HepG2 (cell line): ENCODE results near the gene TXNRD2. TPM values are rescaled to one million over a fixed set of nuclear protein-coding genes. Genes with fewer than 3 reads are reported as not detected.

ENCODE experiments used
- AKAP8 ChIP-seq: sonication (generic); formaldehyde crosslinking; IDR thresholded peaks from 2 replicates; pipeline ENCODE4 v1.5.1; 2020; ENCODE audit warnings: mild to moderate bottlenecking, missing genetic modification reagents
- ATF7-NPFF ChIP-seq: sonication (generic); formaldehyde crosslinking; IDR thresholded peaks from 2 replicates; pipeline ENCODE4 v1.8.1; 2023; ENCODE audit warnings: mild to moderate bottlenecking, low read depth, missing genetic modification reagents, moderate library complexity
- CHD2 ChIP-seq: IDR thresholded peaks from 2 replicates; pipeline ENCODE4 v1.6.1; 2011; ENCODE audit warnings: low read depth, low read length, improper control_type of control experiment
- DPF2 ChIP-seq: sonication (generic); formaldehyde crosslinking; IDR thresholded peaks from 2 replicates; pipeline ENCODE4 v1.4.0; 2020; ENCODE audit warnings: mild to moderate bottlenecking, low read depth, missing genetic modification reagents, borderline replicate concordance
- EP300 ChIP-seq, 3 experiments: sonication (generic) in 1 of 3; formaldehyde crosslinking in 1 of 3; IDR thresholded peaks; 2 replicates each; pipeline versions ENCODE4 v1.5.1 to v1.6.1; 2011 to 2020; ENCODE audit warnings: low read depth in 2 of 3, low read length in 2 of 3, borderline replicate concordance in 1 of 3, improper control_type of control experiment in 1 of 3, mild to moderate bottlenecking in 1 of 3, missing genetic modification reagents in 1 of 3, moderate library complexity in 1 of 3
- FOXA3 ChIP-seq: IDR thresholded peaks from 2 replicates; pipeline ENCODE4 v1.6.1; 2016; ENCODE audit warnings: missing genetic modification reagents, missing compliant biosample characterization
- GATAD1 ChIP-seq: IDR thresholded peaks from 2 replicates; pipeline ENCODE4 v1.6.1; 2016; ENCODE audit warnings: missing genetic modification reagents, missing compliant biosample characterization
- IRF9 ChIP-seq: sonication (generic); formaldehyde crosslinking; IDR thresholded peaks from 2 replicates; pipeline ENCODE4 v1.8.0; 2022; ENCODE audit warnings: missing genetic modification reagents, mild to moderate bottlenecking, borderline replicate concordance
- MLX ChIP-seq: IDR thresholded peaks from 2 replicates; pipeline ENCODE4 v1.6.1; 2016
- MXD3 ChIP-seq: IDR thresholded peaks from 2 replicates; pipeline ENCODE4 v1.6.1; 2016; ENCODE audit warnings: mild to moderate bottlenecking, missing biosample characterization, missing genetic modification reagents
- NBN ChIP-seq: fragments of 450-650 bp; conservative IDR thresholded peaks from 2 replicates; pipeline ENCODE4 v1.6.1; 2017
- NFKBIZ ChIP-seq: IDR thresholded peaks from 2 replicates; pipeline ENCODE4 v1.6.1; 2018; ENCODE audit warnings: missing genetic modification reagents, missing compliant biosample characterization
- POLR2G ChIP-seq: fragments of 200-400 bp; formaldehyde crosslinking; IDR thresholded peaks from 2 replicates; pipeline ENCODE4 v1.6.1; 2018; ENCODE audit warnings: mild to moderate bottlenecking, low read depth, low read length, moderate library complexity
- PPARG ChIP-seq: conservative IDR thresholded peaks from 2 replicates; pipeline ENCODE4 v1.6.1; 2016; ENCODE audit warnings: missing biosample characterization, missing genetic modification reagents
- RBFOX2 ChIP-seq: fragments of 200-400 bp; formaldehyde crosslinking; IDR thresholded peaks from 2 replicates; pipeline ENCODE4 v1.6.1; 2017; ENCODE audit warnings: low read depth, mild to moderate bottlenecking, low read length
- RBM22 ChIP-seq: fragments of 200-400 bp; formaldehyde crosslinking; optimal IDR thresholded peaks from 2 replicates; pipeline ENCODE3; 2017; ENCODE audit warnings: mild to moderate bottlenecking, low read length, moderate library complexity
- RELA ChIP-seq: sonication (generic); formaldehyde crosslinking; IDR thresholded peaks from 2 replicates; pipeline ENCODE4 v1.4.0; 2020; ENCODE audit warnings: missing genetic modification reagents
- SMC3 ChIP-seq: IDR thresholded peaks from 2 replicates; pipeline ENCODE4 v1.6.1; 2011; ENCODE audit warnings: low read length, improper control_type of control experiment
- SRY ChIP-seq: sonication (generic); formaldehyde crosslinking; IDR thresholded peaks from 2 replicates; pipeline ENCODE4 v1.8.0; 2022; ENCODE audit warnings: mild to moderate bottlenecking, missing genetic modification reagents
- TARDBP ChIP-seq: sonication (generic); formaldehyde crosslinking; IDR thresholded peaks from 2 replicates; pipeline ENCODE4 v1.8.0; 2022; ENCODE audit warnings: mild to moderate bottlenecking, missing genetic modification reagents
- ZBTB38 ChIP-seq: sonication (generic); formaldehyde crosslinking; IDR thresholded peaks from 2 replicates; pipeline ENCODE4 v1.5.1; 2020; ENCODE audit warnings: mild to moderate bottlenecking, missing genetic modification reagents
- ZFP36L2 ChIP-seq: sonication (generic); formaldehyde crosslinking; IDR thresholded peaks from 2 replicates; pipeline ENCODE4 v1.4.0; 2020; ENCODE audit warnings: missing genetic modification reagents
- ZNF20 ChIP-seq: sonication (generic); formaldehyde crosslinking; IDR thresholded peaks from 2 replicates; pipeline ENCODE4 v1.4.0; 2020; ENCODE audit warnings: mild to moderate bottlenecking, moderate library complexity, missing genetic modification reagents
- ZNF350 ChIP-seq: sonication (generic); formaldehyde crosslinking; IDR thresholded peaks from 2 replicates; pipeline ENCODE4 v1.4.0; 2020; ENCODE audit warnings: mild to moderate bottlenecking, low read depth, missing genetic modification reagents, borderline replicate concordance
- ZNF558 ChIP-seq: sonication (generic); formaldehyde crosslinking; IDR thresholded peaks from 2 replicates; pipeline ENCODE4 v1.9.0; 2022; ENCODE audit warnings: mild to moderate bottlenecking, missing genetic modification reagents, borderline replicate concordance
- ZNF720 ChIP-seq: sonication (generic); formaldehyde crosslinking; IDR thresholded peaks from 2 replicates; pipeline ENCODE4 v1.4.0; 2020; ENCODE audit warnings: missing genetic modification reagents
- ZNF788 ChIP-seq: sonication (generic); formaldehyde crosslinking; IDR thresholded peaks from 2 replicates; pipeline ENCODE4 v1.5.0; 2020; ENCODE audit warnings: mild to moderate bottlenecking, missing genetic modification reagents, borderline replicate concordance
- polyA plus RNA-seq, 8 experiments: library from polyadenylated mRNA; depleted of rRNA in 3 of 8; stranded (reverse) in 7 of 8; unstranded in 1 of 8; fragments of >200 nt; fragmentation: Illumina TruSeq in 4 of 8; extraction: Trizol in 4 of 8; gene quantifications; 2 replicates each; pipeline versions ENCODE4 v1.2.1 to v1.2.3, GENCODE V29; 2011 to 2016; ENCODE audit warnings: low read depth in 4 of 8, missing spikeins in 1 of 8, mixed read lengths in 1 of 8; ENCODE audit not compliant: insufficient read depth in 1 of 8
- total RNA-seq, 5 experiments: library from RNA; depleted of rRNA; stranded (reverse); fragments of >200 nt; fragmentation: Illumina TruSeq; extraction: Trizol; gene quantifications; 2 replicates each; pipeline ENCODE4 v1.2.3, GENCODE V29; 2016; ENCODE audit warnings: low read depth in 1 of 5

Gene TXNRD2
- total and polyA plus RNA-seq, 2 of the 13 experiments (the other 11 are each of a cell fraction or from before 2014, with no cell fraction given), result 17.5 to 18.6 TPM

- peak; percentile 41; the same call in 1 of the 2 replicates for TF ChIP-seq ZNF350 (CRISPR knock-in tag)
- TF ChIP-seq GATAD1 (CRISPR knock-in tag), result peak; percentile 44
- no peak for TF ChIP-seq ZNF720 (CRISPR knock-in tag)
- TF ChIP-seq ZBTB38 (CRISPR knock-in tag), result peak; percentile 54
- TF ChIP-seq DPF2 (CRISPR knock-in tag), result peak; percentile 48; the same call in 1 of the 2 replicates
- peak; percentile 83 for TF ChIP-seq POLR2G
- peak in 1 of 2 experiments; percentile 42; a peak in 2 of 4 replicates for TF ChIP-seq EP300 (IDR thresholded peaks at IDR 0.05; ENCODE audit: low read depth in 2 of 2, low read length in 2 of 2)
- TF ChIP-seq EP300 (CRISPR knock-in tag; IDR thresholded peaks at IDR 0.05; ENCODE audit: borderline replicate concordance), result peak; percentile 84
- TF ChIP-seq RELA, result 0 out of 2 replicates have a peak, but pooled peaks have one; percentile 32
- TF ChIP-seq RBM22, result peak; percentile 60
- TF ChIP-seq MLX, result peak; percentile 55; the same call in 1 of the 2 replicates
- no peak for TF ChIP-seq NBN
- peak; percentile 86; the same call in 1 of the 2 replicates for TF ChIP-seq IRF9 (CRISPR knock-in tag)
- TF ChIP-seq TARDBP (CRISPR knock-in tag), result peak; percentile 78
- peak; percentile 51; the same call in 1 of the 2 replicates for TF ChIP-seq MXD3
- peak; percentile 20; the same call in 1 of the 2 replicates for TF ChIP-seq SRY (CRISPR knock-in tag)
- no peak for TF ChIP-seq ZNF558 (CRISPR knock-in tag)
- TF ChIP-seq ZNF20, result 0 out of 2 replicates have a peak, but pooled peaks have one; percentile 79
- TF ChIP-seq FOXA3 (CRISPR knock-in tag), result peak; percentile 48
- TF ChIP-seq ZFP36L2 (CRISPR knock-in tag), result no peak
- TF ChIP-seq CHD2, result peak; percentile 28; the same call in 1 of the 2 replicates
- 0 out of 2 replicates have a peak, but pooled peaks have one; percentile 42 for TF ChIP-seq ATF7-NPFF
- TF ChIP-seq AKAP8, result peak; percentile 93
- TF ChIP-seq PPARG (CRISPR knock-in tag), result 0 out of 2 replicates have a peak, but pooled peaks have one; percentile 26
- TF ChIP-seq NFKBIZ (CRISPR knock-in tag), result 0 out of 2 replicates have a peak, but pooled peaks have one; percentile 82
- TF ChIP-seq RBFOX2, result peak; percentile 91
- peak; percentile 71; the same call in 1 of the 2 replicates for TF ChIP-seq ZNF788
- no peak for TF ChIP-seq SMC3
These were observed 18.2 kb upstream of the TXNRD2 start (continued) for GRCh38 chr22:19959587-19960490.
